SK-N-SH (cell line): Measurements from ENCODE around the gene ZDHHC7. TPM values are rescaled to one million over a fixed set of nuclear protein-coding genes. Genes with fewer than 3 reads are reported as not detected.

ENCODE experiments used
- CTCF ChIA-PET: fragments of 300-600, 350-600 bp; formaldehyde crosslinking; extraction: SDS; loops from one replicate; lab custom pipeline; 2021; lab: Yijun Ruan, JAX
- POLR2A ChIA-PET: fragments of 350-600 bp; sonication (Branson Sonifier 250); formaldehyde crosslinking; extraction: SDS; loops from one replicate; lab custom pipeline; 2020; ENCODE audit warnings: antibody characterized with exemption, inconsistent platforms; lab: Yijun Ruan, JAX
- DNase-seq: peaks from one replicate; pipeline ENCODE4 v3.0.0; 2012
- H2AFZ ChIP-seq: fragments of 200-600 bp; sonication (generic); 2 replicates; pipeline ENCODE4 v1.8.1; 2016; ENCODE audit warnings: antibody characterized with exemption, mild to moderate bottlenecking, low read depth
- H3F3A ChIP-seq: fragments of 200-600 bp; sonication (generic); replicated peaks from 2 replicates; pipeline ENCODE3; 2016; ENCODE audit warnings: antibody characterized with exemption, mild to moderate bottlenecking; ENCODE audit not compliant: insufficient read depth
- H3K27ac ChIP-seq, 2 experiments: fragments of 200-500 bp in 1 of 2; fragments of 200-600 bp in 1 of 2; sonication (Bioruptor generic) in 1 of 2; sonication (generic), shearing (Covaris generic) in 1 of 2; 2 replicates each; pipeline versions ENCODE4 v1.5.1 to v1.6.1; 2014 to 2016; ENCODE audit warnings: low read depth in 2 of 2, inconsistent platforms in 1 of 2, low read length in 1 of 2, mild to moderate bottlenecking in 1 of 2, mixed read lengths in 1 of 2
- H3K27me3 ChIP-seq: fragments of 200-600 bp; sonication (generic), shearing (Covaris generic); 2 replicates; pipeline ENCODE4 v1.6.1; 2016; ENCODE audit warnings: mixed run types; ENCODE audit not compliant: insufficient read depth
- H3K36me3 ChIP-seq, 2 experiments: fragments of 200-500 bp in 1 of 2; fragments of 200-600 bp in 1 of 2; sonication (Bioruptor generic) in 1 of 2; sonication (generic) in 1 of 2; replicated peaks in 1 of 2; 2 replicates each; pipeline versions ENCODE3 to v1.5.1; 2014 to 2016; ENCODE audit warnings: low read length in 1 of 2, mild to moderate bottlenecking in 1 of 2; ENCODE audit not compliant: insufficient read depth in 2 of 2, control insufficient read depth in 1 of 2
- H3K4me1 ChIP-seq, 2 experiments: fragments of 200-500 bp in 1 of 2; fragments of 200-600 bp in 1 of 2; sonication (Bioruptor generic) in 1 of 2; sonication (generic), shearing (Covaris generic) in 1 of 2; 2 replicates each; pipeline versions ENCODE4 v1.5.1 to v1.6.1; 2014 to 2016; ENCODE audit warnings: low read depth in 1 of 2, low read length in 1 of 2, mixed run types in 1 of 2; ENCODE audit not compliant: insufficient read depth in 2 of 2, control insufficient read depth in 1 of 2
- H3K4me2 ChIP-seq: fragments of 200-600 bp; sonication (generic), shearing (Covaris generic); 2 replicates; pipeline ENCODE4 v1.6.1; 2017; ENCODE audit warnings: mixed run types
- H3K4me3 ChIP-seq, 2 experiments: fragments of 200-500 bp in 1 of 2; fragments of 200-600 bp in 1 of 2; sonication (Bioruptor generic) in 1 of 2; sonication (generic), shearing (Covaris generic) in 1 of 2; 2 replicates each; pipeline versions ENCODE4 v1.5.1 to v1.8.1; 2014 to 2016; ENCODE audit warnings: low read depth in 2 of 2, inconsistent platforms in 1 of 2, low read length in 1 of 2, mild to moderate bottlenecking in 1 of 2, mixed read lengths in 1 of 2, moderate library complexity in 1 of 2
- H3K79me2 ChIP-seq: fragments of 200-600 bp; sonication (generic); 2 replicates; pipeline ENCODE4 v1.8.1; 2017; ENCODE audit warnings: mild to moderate bottlenecking; ENCODE audit not compliant: insufficient read depth
- H3K9ac ChIP-seq: fragments of 200-600 bp; sonication (generic); 2 replicates; pipeline ENCODE4 v1.6.1; 2017; ENCODE audit warnings: mixed run types
- H3K9me2 ChIP-seq: fragments of 200-600 bp; sonication (generic); 2 replicates; pipeline ENCODE4 v1.6.1; 2017; ENCODE audit warnings: mixed run types
- H3K9me3 ChIP-seq: fragments of 200-600 bp; sonication (generic); 2 replicates; pipeline ENCODE4 v1.6.1; 2017; ENCODE audit warnings: mixed run types, mild to moderate bottlenecking, moderate library complexity
- H4K20me1 ChIP-seq: fragments of 200-600 bp; sonication (generic); 2 replicates; pipeline ENCODE4 v1.6.1; 2017; ENCODE audit warnings: mild to moderate bottlenecking, mixed run types; ENCODE audit not compliant: insufficient read depth
- CHD2 ChIP-seq: fragments of 150-350 bp; IDR thresholded peaks from 2 replicates; pipeline ENCODE4 v1.6.1; 2018; ENCODE audit warnings: low read length; ENCODE audit not compliant: partially characterized antibody
- ELF1 ChIP-seq: IDR thresholded peaks from 2 replicates; pipeline ENCODE4 v1.4.0; 2012
- EZH2phosphoT487 ChIP-seq: fragments of 200-600 bp; sonication (generic); IDR thresholded peaks from 2 replicates; pipeline ENCODE4 v1.6.1; 2017; ENCODE audit warnings: low read depth, mixed run types, mild to moderate bottlenecking, antibody characterized with exemption, moderate library complexity, borderline replicate concordance
- FOSL2 ChIP-seq: IDR thresholded peaks from 2 replicates; pipeline ENCODE4 v1.4.0; 2012; ENCODE audit warnings: low read depth, mild to moderate bottlenecking, moderate library complexity, borderline replicate concordance
- FOXJ3 ChIP-seq: sonication (generic); formaldehyde crosslinking; IDR thresholded peaks from 2 replicates; pipeline ENCODE4 v1.5.1; 2020; ENCODE audit warnings: mild to moderate bottlenecking, missing genetic modification reagents
- GABPA ChIP-seq: IDR thresholded peaks from 2 replicates; pipeline ENCODE4 v1.4.0; 2012; ENCODE audit warnings: low read depth, mild to moderate bottlenecking
- MEF2A ChIP-seq: IDR thresholded peaks from 2 replicates; pipeline ENCODE4 v1.4.0; 2012; ENCODE audit warnings: low read depth, borderline replicate concordance
- MXI1 ChIP-seq: IDR thresholded peaks from 2 replicates; pipeline ENCODE4 v1.6.1; 2012; ENCODE audit warnings: mild to moderate bottlenecking, low read depth, low read length, improper control_type of control experiment
- NFIC ChIP-seq: IDR thresholded peaks from 2 replicates; pipeline ENCODE4 v1.4.0; 2012; ENCODE audit warnings: borderline replicate concordance
- PBX3 ChIP-seq: IDR thresholded peaks from 2 replicates; pipeline ENCODE4; 2012
- REST ChIP-seq: IDR thresholded peaks from 2 replicates; pipeline ENCODE4 v1.6.1; 2012; ENCODE audit warnings: mild to moderate bottlenecking, low read depth, low read length, moderate library complexity
- SIN3A ChIP-seq: IDR thresholded peaks from 2 replicates; pipeline ENCODE4 v1.6.1; 2012; ENCODE audit warnings: low read depth, mild to moderate bottlenecking, low read length, moderate library complexity, borderline replicate concordance
- SMC3 ChIP-seq: IDR thresholded peaks from 2 replicates; pipeline ENCODE4 v1.6.1; 2012; ENCODE audit warnings: low read depth, low read length, improper control_type of control experiment
- USF1 ChIP-seq: IDR thresholded peaks from 2 replicates; pipeline ENCODE4 v1.4.0; 2012; ENCODE audit warnings: low read depth, borderline replicate concordance
- ZBTB33 ChIP-seq: IDR thresholded peaks from 2 replicates; pipeline ENCODE4 v1.4.0; 2012; ENCODE audit warnings: low read depth, borderline replicate concordance
- WGBS: methylation state at CpG from one replicate; pipeline ENCODE4 v1.1.6; 2017; ENCODE audit warnings: low lambda C conversion rate; 5-methylcytosine and 5-hydroxymethylcytosine counted together
- polyA plus RNA-seq, 3 experiments: library from polyadenylated mRNA; depleted of rRNA; stranded (reverse); fragments of >200 nt; gene quantifications; 2 replicates each; pipeline ENCODE4 v1.2.3, GENCODE V29; 2012

Gene ZDHHC7
- polyA plus RNA-seq, 1 of the 3 experiments (the other 2 are of a cell fraction) = 114 TPM

GRCh38 chr16:84932681-84933080 is 78.7 kb downstream of the ZDHHC7 start:
- Histone ChIP-seq H4K20me1 (no peaks in the 10 kb centered on the region), H3K36me3 (no peaks in the 10 kb centered on the region), H3K9me2 (no peaks in the 10 kb centered on the region), H3K27me3 (no peaks in the 10 kb centered on the region), H3K9ac (no peak overlapping the region), H3K4me1 (peaks cover 0 to 11% of the 10 kb centered on the region in 2 experiments; a peak in 1 of 4 replicates), H2AFZ (no peak overlapping the region), H3K4me3 (no peak overlapping the region), H3K9me3 (no peaks in the 10 kb centered on the region), H3K4me2 (no peak overlapping the region), H3F3A (no peaks in the 10 kb centered on the region), H3K27ac (no peak overlapping the region), H3K79me2 (no peaks in the 10 kb centered on the region)
- WGBS = 65% methylated on average over 4 of the region's 5 CpGs
- POLR2A ChIA-PET = no interaction called here
- TF ChIP-seq MEF2A = no peak
- TF ChIP-seq USF1 = no peak
- no peak for TF ChIP-seq CHD2
- TF ChIP-seq REST = no peak
- no peak for TF ChIP-seq SIN3A
- no peak for TF ChIP-seq MXI1
- no peak for TF ChIP-seq ELF1
- TF ChIP-seq FOSL2 = no peak
- TF ChIP-seq EZH2phosphoT487 = no peak
- TF ChIP-seq GABPA = no peak
- no peak for TF ChIP-seq SMC3
- TF ChIP-seq ZBTB33 = no peak
- TF ChIP-seq PBX3 = no peak
- no peak for TF ChIP-seq FOXJ3 (CRISPR knock-in tag)
- no peak for TF ChIP-seq NFIC
- CTCF ChIA-PET = interaction anchor here (0.6 to 4.6 kb wide), 7 partner anchors 20 to 847 kb away, joined by 3 to 26 read pairs (median 4); no protein-coding TSS in a partner anchor
- no peak for DNase-seq
